Measurements from ENCODE around the gene CCDC167.

The CCDC167 gene

DNA sequence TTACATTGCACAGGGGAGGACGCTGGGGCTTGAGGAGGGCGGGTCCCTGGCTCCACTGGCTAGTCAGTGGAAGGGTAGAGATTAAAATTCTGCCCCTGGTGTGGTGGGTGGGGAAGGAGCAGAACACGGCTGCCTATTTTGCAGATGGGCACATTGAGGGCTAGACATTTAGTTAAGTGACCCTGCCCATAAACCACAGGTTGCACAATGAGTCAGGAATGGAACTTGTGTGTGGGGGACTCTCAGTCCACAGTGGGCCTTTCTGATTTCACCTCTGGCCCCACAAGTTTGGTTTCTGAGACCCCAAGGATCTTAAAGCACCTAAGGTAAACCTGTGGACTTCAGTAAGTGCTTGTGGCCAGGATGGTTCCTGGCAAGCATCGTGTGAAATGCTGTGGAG, 22.0 kb upstream of the CCDC167 start:
- TF ChIP-seq TEAD4 (IDR thresholded peaks at IDR 0.05) (no peak), NFIC (IDR thresholded peaks at IDR 0.05) (no peak), YY1 (IDR thresholded peaks at IDR 0.05; ENCODE audit: low read depth) (no peak)
- TF ChIP-seq, protein P1, sequence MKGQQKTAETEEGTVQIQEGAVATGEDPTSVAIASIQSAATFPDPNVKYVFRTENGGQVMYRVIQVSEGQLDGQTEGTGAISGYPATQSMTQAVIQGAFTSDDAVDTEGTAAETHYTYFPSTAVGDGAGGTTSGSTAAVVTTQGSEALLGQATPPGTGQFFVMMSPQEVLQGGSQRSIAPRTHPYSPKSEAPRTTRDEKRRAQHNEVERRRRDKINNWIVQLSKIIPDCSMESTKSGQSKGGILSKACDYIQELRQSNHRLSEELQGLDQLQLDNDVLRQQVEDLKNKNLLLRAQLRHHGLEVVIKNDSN (IDR thresholded peaks at IDR 0.05): no peak

DNA sequence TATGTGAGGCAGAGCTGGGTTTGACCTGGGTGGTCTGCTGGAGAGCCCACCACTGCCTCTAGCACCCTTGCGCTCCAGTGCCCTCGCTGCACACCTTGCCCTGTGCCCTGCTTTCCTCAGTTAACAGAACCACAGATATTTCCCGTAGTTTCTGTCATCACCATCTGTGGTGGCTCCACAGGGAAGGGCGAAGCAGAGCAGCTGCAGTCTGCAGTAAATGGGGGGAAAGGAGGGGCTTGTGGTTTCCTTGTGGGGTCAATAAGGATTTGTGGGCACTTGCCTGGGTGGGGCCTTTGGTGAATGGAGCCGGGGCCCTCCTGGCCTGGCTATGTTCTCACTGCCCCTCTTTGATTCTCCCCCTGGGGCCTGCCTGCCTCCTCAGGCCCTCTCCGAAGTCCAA, 21.2 kb upstream of the CCDC167 start:
- TF ChIP-seq CEBPB (IDR thresholded peaks at IDR 0.05): no peak
- TF ChIP-seq NFIC (IDR thresholded peaks at IDR 0.05): no peak
- TF ChIP-seq EGR1 (IDR thresholded peaks at IDR 0.05): no peak
- TF ChIP-seq TAF1 (IDR thresholded peaks at IDR 0.05; ENCODE audit: low read depth): no peak

DNA sequence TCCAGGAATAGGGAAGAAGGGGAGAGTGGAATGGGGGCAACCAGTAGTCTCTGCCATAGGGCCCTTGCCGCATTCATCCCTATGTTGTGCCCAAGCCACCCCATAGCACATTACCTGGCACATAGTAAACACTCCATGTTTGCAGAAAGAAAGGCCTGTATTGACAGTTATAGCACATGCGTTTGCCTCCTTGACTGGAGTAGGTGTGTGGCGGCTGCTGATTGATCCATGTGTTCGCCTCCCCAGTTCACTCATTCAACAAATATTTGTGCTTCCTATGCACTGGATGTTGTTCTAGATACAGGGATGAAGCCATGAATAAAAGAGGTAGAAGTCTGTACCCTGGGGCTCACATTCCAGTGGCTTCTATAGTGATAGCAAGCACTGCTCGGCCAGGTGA, 19.8 kb upstream of the CCDC167 start:
- TF ChIP-seq TEAD4 (IDR thresholded peaks at IDR 0.05): no peak

DNA sequence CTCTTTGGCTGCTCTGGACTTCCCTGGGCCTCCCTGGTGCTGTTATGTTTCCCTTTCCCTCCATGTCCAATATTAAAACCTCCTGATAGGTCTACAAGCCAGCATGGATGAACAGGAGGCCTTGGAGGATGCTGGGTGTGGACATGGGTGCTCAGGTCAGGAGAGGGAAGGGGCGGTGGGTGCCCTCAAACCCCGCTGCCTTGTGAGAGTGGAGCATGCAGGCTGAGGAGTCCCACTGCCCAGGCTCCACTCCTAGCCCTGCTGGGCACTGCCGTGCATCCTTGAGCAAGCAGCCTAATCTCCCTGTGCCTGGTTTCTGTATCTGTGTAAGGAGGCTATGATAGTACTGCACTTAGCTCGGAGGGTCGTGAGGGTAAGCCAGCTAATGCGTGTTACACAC, 18.4 kb upstream of the CCDC167 start:
- TF ChIP-seq, protein P2, sequence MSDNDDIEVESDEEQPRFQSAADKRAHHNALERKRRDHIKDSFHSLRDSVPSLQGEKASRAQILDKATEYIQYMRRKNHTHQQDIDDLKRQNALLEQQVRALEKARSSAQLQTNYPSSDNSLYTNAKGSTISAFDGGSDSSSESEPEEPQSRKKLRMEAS (IDR thresholded peaks at IDR 0.05): no peak
- TF ChIP-seq, protein P1 (IDR thresholded peaks at IDR 0.05): no peak
- TF ChIP-seq CREB1 (IDR thresholded peaks at IDR 0.05; ENCODE audit: low read depth): no peak
- no peak for TF ChIP-seq TCF12 (IDR thresholded peaks at IDR 0.05; ENCODE audit: low read depth)
- no peak for TF ChIP-seq NFIC (IDR thresholded peaks at IDR 0.05)
- TF ChIP-seq TAF1 (IDR thresholded peaks at IDR 0.05; ENCODE audit: low read depth): no peak
- TF ChIP-seq YY1 (IDR thresholded peaks at IDR 0.05; ENCODE audit: low read depth): no peak
- TF ChIP-seq EGR1 (IDR thresholded peaks at IDR 0.05): no peak
- no peak for TF ChIP-seq EP300 (IDR thresholded peaks at IDR 0.05; ENCODE audit: borderline replicate concordance)
- TF ChIP-seq CEBPB (IDR thresholded peaks at IDR 0.05): no peak
- TF ChIP-seq ZBTB7A (IDR thresholded peaks at IDR 0.05; ENCODE audit: low read depth): no peak
- no peak for TF ChIP-seq TEAD4 (IDR thresholded peaks at IDR 0.05)
- TF ChIP-seq, protein P3, sequence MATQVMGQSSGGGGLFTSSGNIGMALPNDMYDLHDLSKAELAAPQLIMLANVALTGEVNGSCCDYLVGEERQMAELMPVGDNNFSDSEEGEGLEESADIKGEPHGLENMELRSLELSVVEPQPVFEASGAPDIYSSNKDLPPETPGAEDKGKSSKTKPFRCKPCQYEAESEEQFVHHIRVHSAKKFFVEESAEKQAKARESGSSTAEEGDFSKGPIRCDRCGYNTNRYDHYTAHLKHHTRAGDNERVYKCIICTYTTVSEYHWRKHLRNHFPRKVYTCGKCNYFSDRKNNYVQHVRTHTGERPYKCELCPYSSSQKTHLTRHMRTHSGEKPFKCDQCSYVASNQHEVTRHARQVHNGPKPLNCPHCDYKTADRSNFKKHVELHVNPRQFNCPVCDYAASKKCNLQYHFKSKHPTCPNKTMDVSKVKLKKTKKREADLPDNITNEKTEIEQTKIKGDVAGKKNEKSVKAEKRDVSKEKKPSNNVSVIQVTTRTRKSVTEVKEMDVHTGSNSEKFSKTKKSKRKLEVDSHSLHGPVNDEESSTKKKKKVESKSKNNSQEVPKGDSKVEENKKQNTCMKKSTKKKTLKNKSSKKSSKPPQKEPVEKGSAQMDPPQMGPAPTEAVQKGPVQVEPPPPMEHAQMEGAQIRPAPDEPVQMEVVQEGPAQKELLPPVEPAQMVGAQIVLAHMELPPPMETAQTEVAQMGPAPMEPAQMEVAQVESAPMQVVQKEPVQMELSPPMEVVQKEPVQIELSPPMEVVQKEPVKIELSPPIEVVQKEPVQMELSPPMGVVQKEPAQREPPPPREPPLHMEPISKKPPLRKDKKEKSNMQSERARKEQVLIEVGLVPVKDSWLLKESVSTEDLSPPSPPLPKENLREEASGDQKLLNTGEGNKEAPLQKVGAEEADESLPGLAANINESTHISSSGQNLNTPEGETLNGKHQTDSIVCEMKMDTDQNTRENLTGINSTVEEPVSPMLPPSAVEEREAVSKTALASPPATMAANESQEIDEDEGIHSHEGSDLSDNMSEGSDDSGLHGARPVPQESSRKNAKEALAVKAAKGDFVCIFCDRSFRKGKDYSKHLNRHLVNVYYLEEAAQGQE (IDR thresholded peaks at IDR 0.05; ENCODE audit: low read depth): no peak
- no peak for TF ChIP-seq RAD21 (IDR thresholded peaks at IDR 0.05; ENCODE audit: low read depth)
- TF ChIP-seq FOXM1 (IDR thresholded peaks at IDR 0.05; ENCODE audit: borderline replicate concordance, low read depth): no peak

DNA sequence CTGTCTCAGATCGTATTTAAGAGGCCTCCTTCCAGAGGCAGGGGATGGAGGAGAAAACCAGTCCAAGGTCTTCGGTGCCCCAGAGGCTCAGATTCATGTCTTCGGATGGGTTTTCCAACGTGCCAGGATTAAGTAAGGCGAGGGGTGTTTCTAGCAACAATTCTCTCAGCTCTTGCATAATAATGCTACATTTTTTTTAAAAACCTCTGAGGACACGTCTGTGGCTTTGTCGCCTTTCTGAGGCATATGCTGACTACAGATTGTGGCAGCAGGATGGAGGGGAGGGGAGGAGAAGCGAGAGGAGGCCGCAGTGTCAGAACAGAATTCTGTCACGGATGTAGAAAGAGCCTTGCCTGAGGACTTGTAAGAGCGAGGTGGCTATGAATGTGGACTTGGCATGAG, 17.7 kb upstream of the CCDC167 start:
- TF ChIP-seq, protein P3 (IDR thresholded peaks at IDR 0.05; ENCODE audit: low read depth): no peak
- TF ChIP-seq RAD21 (IDR thresholded peaks at IDR 0.05; ENCODE audit: low read depth) (no peak), TAF1 (IDR thresholded peaks at IDR 0.05; ENCODE audit: low read depth) (no peak), CEBPB (IDR thresholded peaks at IDR 0.05) (no peak), NFIC (IDR thresholded peaks at IDR 0.05) (no peak), CREB1 (IDR thresholded peaks at IDR 0.05; ENCODE audit: low read depth) (no peak), YY1 (IDR thresholded peaks at IDR 0.05; ENCODE audit: low read depth) (no peak), EGR1 (IDR thresholded peaks at IDR 0.05) (no peak), TEAD4 (IDR thresholded peaks at IDR 0.05) (no peak), EP300 (IDR thresholded peaks at IDR 0.05; ENCODE audit: borderline replicate concordance) (no peak), FOXM1 (IDR thresholded peaks at IDR 0.05; ENCODE audit: borderline replicate concordance, low read depth) (no peak), TCF12 (IDR thresholded peaks at IDR 0.05; ENCODE audit: low read depth) (no peak), ZBTB7A (IDR thresholded peaks at IDR 0.05; ENCODE audit: low read depth) (no peak)
- TF ChIP-seq, protein P2 (IDR thresholded peaks at IDR 0.05): no peak
- TF ChIP-seq, protein P1 (IDR thresholded peaks at IDR 0.05): no peak

DNA sequence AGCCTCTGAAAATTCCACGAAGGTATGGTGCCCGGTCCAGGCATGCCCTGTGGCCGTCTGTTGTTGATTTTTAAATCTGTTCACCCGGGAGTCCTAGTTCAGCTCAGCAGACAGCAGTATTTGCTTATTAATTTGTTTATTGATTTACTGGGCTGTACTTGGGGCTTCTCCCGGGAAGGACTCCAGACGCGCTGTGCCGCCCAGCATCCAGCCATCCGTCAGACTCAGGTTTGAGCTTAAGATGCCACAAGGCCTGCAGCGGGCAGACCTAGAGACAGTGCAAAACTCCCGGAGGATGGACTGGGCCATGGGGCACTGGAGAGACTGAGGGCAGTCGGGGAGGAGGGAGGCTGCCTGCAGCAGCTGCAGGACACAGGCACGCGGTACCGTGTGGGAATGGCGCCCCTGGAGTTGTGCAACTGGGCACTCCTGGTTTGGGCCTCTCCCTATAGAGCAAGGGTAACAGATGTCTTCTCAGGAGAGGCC, 17.3 kb upstream of the CCDC167 start:
- TF ChIP-seq EGR1 (IDR thresholded peaks at IDR 0.05): no peak
- no peak for TF ChIP-seq TCF12 (IDR thresholded peaks at IDR 0.05; ENCODE audit: low read depth)
- TF ChIP-seq, protein P1 (IDR thresholded peaks at IDR 0.05): no peak
- TF ChIP-seq, protein P3 (IDR thresholded peaks at IDR 0.05; ENCODE audit: low read depth): no peak
- TF ChIP-seq CEBPB (IDR thresholded peaks at IDR 0.05): no peak
- TF ChIP-seq NFIC (IDR thresholded peaks at IDR 0.05): no peak
- TF ChIP-seq EP300 (IDR thresholded peaks at IDR 0.05; ENCODE audit: borderline replicate concordance): no peak
- no peak for TF ChIP-seq YY1 (IDR thresholded peaks at IDR 0.05; ENCODE audit: low read depth)
- TF ChIP-seq ZBTB7A (IDR thresholded peaks at IDR 0.05; ENCODE audit: low read depth): no peak

All from Ishikawa (cell line).